GM18507 (cell line): Measurements from ENCODE around the gene KRT2.

ENCODE experiments used
- DNase-seq: peaks from one replicate; pipeline ENCODE4 v3.0.0; 2011; ENCODE audit warnings: low read depth; ENCODE audit not compliant: insufficient read length; ENCODE audit errors: extremely low spot score
- FAIRE-seq: peaks from 2 replicates; lab custom pipeline; 2011; peaks lifted over from hg19 to GRCh38; lab: Jason Lieb, UNC

The KRT2 gene

GRCh38 chr12:52669426-52669825 lies 17.4 kb upstream of the KRT2 start:
- FAIRE-seq (no peak), DNase-seq (no peak)

DNA sequence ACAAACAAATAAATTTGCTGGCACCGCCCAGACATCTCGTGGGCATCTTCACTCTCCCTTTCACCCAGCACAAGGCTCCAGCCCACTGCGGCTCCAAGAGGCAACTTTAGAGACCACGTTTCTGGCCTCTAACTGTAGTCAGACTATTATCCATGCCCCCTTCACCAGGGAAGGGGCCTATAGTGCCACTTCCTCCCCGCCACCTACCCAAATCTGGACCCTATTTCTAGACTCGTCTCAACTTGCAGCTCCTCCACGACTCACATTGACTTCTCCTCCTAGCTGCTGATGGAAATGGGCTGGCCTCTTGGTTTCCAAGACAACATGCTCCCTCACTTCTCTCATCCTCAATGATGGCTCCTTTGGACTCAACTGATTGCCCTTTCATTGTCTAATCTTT lies 15.9 kb upstream of the KRT2 start:
- FAIRE-seq: no peak

GRCh38 chr12:52667509-52667908 lies 15.5 kb upstream of the KRT2 start:
- no peak for FAIRE-seq

More for the DNA sequence above, 15.9 kb upstream of the KRT2 start:
- DNase-seq: no peak

GRCh38 chr12:52666471-52666870 lies 14.5 kb upstream of the KRT2 start:
- FAIRE-seq (no peak), DNase-seq (no peak)

More at GRCh38 chr12:52667509-52667908, 15.5 kb upstream of the KRT2 start:
- DNase-seq: no peak

GRCh38 chr12:52663420-52663819 lies 11.4 kb upstream of the KRT2 start:
- FAIRE-seq: no peak
- no peak for DNase-seq

GRCh38 chr12:52662918-52663229 lies 10.9 kb upstream of the KRT2 start:
- no peak for FAIRE-seq
- DNase-seq: no peak

DNA sequence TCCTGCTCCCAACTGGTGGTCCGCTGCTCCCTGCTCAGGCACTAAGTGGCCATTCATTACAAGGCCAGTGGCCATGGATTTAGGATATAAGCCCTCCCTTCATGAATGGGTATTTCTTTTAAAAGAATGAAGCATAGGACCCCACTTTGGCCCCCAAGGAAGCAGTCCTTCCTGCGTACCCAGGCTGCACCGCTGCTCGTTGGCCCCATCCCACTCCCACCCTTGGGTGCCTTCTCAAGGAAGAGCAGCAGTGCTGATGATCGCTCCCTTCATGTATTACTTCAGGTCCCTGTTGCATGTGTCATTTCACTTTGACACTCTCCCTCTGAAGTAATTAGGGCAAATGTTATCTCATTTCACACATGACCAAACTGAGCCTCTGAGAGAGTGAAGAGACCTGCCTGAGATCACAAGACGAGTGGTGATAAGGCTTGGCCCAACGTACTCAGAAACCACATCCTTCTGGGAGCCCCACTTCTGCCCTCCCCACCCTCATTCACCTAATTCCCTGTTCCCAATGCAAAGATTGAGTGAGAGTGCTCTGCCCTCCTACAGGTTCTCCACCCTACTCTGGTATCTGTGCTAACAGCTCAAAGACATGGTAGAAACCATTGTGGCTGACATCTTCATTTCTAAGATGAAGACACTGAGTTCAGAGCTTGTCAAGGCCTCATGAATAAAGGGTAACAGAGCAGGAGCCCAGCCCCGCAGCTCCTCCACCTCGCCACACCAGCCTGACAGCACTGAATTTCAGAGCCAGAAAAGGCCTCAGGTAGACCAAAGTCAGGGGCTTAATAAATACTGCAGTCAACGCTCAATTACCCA lies 10.3 kb upstream of the KRT2 start:
- FAIRE-seq: no peak
- no peak for DNase-seq

- DNase-seq: no peak
- no peak for FAIRE-seq
Observed at GRCh38 chr12:52661668-52662067, 9.7 kb upstream of the KRT2 start.

DNA sequence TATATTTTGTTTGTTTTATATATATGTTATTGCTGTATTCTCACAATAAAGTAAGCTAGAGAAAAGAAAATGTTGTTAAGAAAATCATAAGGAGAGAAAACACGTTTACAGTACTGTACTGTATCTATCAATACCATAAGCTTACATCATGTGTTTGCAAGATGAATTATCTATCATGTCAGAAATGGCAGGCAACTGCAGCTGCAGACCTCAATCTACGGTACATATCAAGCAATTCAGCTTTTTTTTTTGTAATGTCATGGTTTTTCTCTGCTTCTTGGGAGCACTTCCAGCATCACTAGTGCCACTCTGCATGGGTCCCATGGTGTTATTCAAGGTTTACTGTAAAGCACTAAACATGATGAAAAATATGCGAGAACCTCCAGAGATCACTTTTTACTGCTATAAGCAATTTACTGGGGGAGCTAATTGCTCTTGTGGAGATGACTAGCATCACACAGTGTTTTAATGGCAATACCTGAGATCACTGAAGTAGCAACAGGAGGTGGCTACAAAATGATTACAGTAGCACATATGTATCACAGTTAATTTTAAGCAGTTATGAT lies 9.0 kb upstream of the KRT2 start:
- DNase-seq: no peak
- FAIRE-seq: no peak

GRCh38 chr12:52659951-52660350 lies 7.9 kb upstream of the KRT2 start:
- no peak for DNase-seq
- no peak for FAIRE-seq

DNA sequence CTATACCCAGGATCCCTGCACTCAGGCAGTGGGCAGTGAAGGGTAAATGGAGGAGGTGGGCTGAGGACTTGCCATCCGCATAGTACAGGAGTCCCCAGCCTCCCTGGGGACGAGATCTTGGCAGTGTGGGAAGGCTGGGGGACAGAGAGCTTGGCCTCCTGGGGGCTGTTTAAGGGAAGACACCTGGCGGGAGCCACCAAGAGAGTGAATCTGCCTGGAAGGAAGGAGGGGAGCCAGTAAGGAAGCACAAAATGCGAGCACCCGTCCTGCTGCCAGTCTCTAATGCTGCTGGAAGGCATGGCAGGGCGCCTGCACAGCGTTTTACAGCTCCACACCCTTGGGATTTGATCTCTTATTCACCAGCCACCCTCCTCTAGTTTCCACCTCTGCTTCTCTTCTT lies 7.4 kb upstream of the KRT2 start:
- no peak for FAIRE-seq
- no peak for DNase-seq

- FAIRE-seq (no peak), DNase-seq (no peak)
Observed at GRCh38 chr12:52658196-52658595, 6.2 kb upstream of the KRT2 start.

DNA sequence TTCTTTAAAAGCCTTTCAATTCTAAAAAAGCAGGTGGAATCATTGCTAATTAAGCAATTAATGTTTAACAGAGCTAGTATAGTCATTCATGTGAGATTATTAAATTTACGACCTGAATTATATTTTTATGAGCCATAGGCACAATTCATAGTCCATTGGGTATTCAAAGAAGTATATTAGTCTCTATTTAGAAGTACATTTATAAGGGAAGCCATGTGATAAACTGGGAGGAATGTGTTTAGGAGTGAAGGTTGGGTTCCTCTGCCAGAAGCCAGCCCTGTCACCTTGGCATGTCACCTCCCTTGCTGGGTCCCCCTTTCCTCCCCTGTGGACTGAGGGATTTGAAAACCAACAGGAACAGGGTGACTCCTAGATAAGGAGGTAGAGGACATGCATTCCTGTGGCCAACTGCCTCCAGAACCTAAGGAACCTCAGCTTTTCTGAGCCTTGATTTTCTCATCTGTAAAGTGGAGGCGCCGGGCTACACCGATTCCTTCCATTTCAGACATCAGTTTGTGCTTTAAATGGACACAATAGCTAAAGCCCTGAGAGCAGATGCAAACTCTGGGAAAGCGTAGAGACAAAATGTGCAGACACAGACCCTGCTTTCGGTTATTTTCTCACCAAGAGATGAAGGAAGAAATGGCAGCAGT lies 5.4 kb upstream of the KRT2 start:
- no peak for FAIRE-seq
- no peak for DNase-seq

GRCh38 chr12:52656616-52657015 lies 4.6 kb upstream of the KRT2 start:
- DNase-seq (no peak), FAIRE-seq (no peak)

DNA sequence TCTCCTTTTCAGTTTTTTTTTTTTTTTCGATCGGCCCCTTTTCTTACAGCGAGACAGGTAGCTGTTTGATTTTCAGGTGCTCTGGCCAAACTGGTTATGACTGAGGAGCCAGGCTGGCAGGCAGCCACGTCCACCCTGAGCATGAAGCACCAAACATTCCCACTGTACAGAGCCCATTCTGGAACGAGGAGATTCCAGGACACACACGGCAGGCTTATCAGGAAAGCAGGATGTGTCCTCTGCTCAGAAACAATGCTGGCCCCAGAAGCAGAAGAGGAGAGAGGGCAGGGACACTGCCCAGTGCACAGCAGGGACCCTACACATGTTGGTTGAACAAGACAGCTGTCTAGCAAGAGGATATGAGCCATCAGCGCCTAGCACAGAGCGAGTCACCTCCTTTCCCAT lies 3.7 kb upstream of the KRT2 start:
- DNase-seq (no peak), FAIRE-seq (no peak)

GRCh38 chr12:52655251-52655650 lies 3.2 kb upstream of the KRT2 start:
- FAIRE-seq: no peak
- DNase-seq: no peak

DNA sequence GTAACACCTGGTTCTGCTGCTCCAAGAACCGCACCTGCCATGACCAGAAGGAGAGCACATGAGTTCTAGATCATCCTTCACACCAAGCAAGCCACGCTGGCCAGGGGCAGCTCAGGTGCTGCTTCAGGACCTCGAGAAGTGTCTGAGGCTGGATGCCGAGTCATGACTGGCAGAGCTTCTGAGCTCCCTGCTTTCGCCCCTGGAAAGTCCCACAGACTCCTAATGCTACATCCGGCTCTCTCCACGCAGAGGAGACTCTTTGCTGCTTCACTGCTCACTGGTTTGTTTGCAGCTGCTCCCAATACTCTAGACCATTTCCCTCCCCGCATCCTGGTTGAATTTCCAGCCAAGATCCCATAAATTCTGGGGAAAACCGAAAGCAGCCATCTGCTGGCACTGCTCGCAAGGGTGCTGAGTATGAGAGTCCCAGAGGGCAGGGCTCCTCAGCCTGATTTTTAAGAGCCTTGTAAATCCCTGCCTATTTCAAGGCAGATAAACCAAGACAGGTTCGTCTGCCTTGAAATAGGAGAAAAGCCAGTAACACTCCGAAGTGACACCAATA lies 1.4 kb downstream of the KRT2 start:
- no peak for FAIRE-seq
- no peak for DNase-seq

GRCh38 chr12:52649066-52649465 lies 2.9 kb downstream of the KRT2 start:
- no peak for DNase-seq
- no peak for FAIRE-seq

DNA sequence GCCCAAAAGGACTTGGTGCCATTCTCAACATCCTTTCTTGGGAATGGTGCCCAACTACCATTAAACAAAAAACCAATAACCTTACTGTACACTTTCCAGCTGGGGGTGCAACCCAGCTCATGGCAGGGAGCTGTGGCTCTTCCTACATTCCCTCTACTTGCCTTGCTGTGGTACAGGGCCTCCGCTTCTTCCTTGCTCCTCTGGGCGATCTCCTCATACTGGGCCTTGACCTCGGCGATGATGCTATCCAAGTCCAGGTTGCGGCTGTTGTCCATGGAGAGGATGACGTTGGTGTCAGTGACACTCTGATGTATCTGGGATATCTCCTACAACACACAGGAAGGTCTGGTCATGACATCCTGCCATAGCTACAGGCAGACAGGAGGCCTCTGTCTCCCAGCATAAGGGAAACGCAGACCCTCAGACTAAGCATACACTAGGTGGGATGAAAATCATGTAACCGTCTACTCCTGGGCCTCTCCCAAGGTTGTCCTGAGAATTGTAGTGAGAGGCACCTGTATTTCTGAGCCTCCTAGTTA lies 3.9 kb downstream of the KRT2 start:
- FAIRE-seq: no peak
- DNase-seq: no peak

DNA sequence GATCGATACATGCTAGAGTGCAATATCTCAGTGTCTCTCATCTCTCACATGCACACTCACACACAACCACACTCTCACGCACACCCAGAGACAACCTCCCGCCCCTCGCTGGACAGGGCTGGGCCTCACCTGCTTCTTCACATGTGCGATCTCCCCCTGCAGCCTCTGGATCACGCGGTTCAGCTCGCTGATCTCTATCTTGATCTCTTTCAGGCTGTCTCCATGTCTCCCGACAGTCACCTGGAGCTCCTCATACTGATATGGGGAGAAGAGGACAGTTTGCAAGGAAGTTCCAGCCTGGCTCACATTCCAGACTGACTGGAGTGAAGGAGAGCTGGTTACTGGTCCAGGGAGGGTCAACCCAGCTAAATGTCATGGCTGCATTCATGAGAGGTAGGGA lies 4.4 kb downstream of the KRT2 start:
- FAIRE-seq: no peak

More for the DNA sequence above, 4.4 kb downstream of the KRT2 start:
- no peak for DNase-seq
